GM18868 (cell line): ENCODE data around the gene PREX1.

Experiments
- ATAC-seq: cut with Tn5 transposase; IDR thresholded peaks from one replicate; pipeline ENCODE4 v1.9.1; 2021; ENCODE audit warnings: mild to moderate bottlenecking, moderate library complexity; ENCODE audit not compliant: unreplicated experiment

PREX1 gene

DNA sequence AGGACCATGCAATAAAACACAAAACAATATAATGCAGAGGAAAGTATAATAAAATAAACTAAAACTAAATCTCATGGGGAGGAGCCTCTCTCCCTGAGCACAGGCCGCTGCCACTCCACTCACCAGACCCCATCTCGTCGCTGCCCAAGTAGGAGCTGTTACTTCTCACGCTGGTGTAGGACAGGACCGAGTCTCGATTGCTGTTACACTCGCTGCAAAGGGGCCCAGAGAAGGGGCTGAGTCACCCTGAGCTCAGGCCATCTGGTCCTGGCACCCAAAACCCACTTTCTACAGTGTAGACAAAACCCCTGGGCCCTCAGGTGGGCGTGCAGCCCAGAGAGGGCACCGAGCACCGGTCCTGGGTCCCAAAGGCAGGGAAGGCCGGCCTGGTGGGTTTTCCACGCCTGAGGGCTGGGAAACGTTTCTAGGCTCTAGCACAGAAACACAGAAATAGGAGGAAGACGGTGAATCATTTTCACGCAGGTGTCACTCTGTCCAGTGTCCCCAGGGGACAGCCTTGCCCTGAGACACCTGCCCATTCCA, 183.4 kb downstream of the PREX1 start:
- ATAC-seq = no peak

DNA sequence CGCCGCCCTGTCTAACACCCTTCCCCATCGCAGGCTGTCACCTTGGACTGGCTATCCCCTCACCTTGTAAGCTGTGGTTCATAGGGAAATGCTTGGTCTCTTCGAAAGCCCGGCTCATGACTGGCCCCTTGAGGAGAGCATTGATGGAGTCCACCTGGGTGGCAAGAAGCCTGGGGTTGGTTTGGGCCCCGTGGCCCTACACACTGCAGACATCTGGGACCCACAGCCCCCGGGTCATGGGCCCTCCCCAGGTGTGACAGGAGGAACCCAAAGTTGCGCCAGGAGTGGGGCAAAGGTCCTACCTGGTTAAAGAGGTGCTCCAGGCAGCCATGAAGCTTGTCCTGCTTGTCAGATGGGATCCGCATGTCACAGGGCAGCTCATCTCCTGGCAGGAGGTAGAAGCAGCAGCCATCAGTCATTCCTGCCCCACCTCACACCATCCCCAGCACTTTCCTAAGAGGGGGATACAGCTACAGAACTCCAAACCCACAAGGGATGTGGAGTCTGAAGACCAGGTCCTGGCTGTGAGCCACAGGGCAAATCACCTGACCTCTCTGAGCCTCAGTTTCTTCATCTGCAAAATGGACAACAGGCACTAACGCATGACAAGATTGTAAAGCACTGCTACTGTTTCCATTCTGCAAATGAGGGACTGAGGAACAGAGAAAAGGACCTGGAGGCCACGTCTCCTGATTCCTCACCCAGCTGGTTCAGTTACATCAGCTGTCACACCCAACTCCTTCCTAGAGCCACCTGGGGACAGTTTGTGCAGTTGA, 185.5 kb downstream of the PREX1 start:
- no peak for ATAC-seq

- no peak for ATAC-seq
These were observed 186.9 kb downstream of the PREX1 start for GRCh38 chr20:48640871-48641270.

- ATAC-seq = no peak
These were observed 187.9 kb downstream of the PREX1 start for GRCh38 chr20:48639899-48640298.

GRCh38 chr20:48638546-48638945, 189.3 kb downstream of the PREX1 start:
- no peak for ATAC-seq

DNA sequence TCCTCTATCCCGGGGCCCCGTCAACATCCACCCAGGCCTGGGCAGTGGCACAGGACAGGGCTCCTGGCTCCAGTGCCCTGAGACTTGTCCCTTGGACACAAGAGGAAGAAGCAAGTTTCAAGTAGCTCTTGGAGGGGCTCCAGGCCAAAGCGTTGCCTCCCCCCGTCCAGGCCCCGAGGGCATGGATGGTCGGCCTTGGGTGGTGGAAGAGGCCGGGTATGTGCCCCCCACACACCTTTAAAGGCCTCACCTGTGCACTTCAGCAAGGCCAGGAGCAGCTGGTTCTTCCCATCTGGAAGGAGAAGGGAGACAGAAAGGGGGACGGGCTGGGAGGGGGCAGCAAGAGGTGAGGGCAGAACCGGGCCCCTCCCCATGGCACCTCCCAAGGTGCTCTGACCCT, 190.3 kb downstream of the PREX1 start:
- ATAC-seq = no peak

DNA sequence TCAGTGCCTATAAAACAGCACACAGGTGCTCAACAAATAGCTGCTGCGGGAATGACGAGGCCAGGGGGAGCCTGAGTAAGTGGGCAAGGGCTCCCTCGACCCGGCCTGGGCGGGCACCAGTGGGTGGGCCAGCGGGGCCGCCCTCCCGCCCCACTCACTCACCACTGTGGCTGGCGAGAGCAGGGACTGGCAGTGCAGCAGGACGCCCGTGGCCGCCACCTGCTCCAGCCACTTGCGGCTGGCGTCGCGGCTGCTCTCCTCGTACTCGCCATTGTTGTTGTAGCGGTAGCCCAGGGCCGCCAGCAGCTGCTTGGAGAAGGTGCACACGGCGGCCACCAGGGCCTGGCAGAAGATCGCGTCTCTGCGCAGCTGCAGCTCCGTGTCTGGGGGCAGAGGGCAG, 191.5 kb downstream of the PREX1 start:
- no peak for ATAC-seq

DNA sequence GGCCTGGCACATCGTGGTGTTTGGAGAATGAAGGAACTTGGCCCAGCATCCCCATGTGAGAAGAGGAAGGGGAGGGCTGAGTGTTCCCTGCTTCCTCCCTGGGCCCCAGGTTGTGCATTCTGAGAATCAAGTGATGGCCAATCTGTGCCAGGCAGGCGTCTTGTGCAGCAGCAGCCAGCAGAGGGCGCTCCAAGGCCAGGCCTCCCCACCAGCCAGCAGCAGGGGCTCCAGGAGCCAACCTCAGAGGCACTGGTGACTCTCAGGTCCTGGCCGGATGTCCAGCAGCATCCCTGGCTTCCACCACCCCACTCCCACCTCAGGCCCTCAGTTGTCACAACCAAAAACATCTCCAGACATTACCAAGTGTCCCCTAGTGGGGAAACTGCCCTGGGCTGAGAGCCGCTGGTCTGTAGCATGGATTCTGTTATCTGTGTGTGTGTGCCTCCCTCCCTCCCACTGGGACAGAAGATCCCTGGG, 192.0 kb downstream of the PREX1 start:
- no peak for ATAC-seq

DNA sequence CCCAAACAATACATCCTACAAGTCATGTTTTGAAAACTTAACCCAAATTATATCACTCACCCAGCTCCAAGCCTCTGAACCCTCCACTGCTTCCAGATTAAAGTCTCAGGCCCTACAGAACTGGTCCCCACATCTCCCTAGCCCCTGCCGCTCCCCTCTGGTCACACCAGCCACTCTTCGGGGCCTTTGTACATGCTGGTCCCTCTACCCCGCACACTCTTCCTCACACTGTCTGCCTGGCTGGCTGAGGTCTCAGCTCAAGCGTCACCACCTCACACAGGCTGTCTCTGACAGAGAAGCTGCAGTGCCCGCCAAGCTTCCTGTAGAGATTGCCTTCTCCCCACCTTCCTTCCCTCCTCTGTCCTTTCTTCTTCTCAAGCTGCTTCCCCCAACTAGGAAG, 192.4 kb downstream of the PREX1 start:
- ATAC-seq = no peak

- ATAC-seq = no peak
These were observed 193.2 kb downstream of the PREX1 start for GRCh38 chr20:48634641-48635040.

DNA sequence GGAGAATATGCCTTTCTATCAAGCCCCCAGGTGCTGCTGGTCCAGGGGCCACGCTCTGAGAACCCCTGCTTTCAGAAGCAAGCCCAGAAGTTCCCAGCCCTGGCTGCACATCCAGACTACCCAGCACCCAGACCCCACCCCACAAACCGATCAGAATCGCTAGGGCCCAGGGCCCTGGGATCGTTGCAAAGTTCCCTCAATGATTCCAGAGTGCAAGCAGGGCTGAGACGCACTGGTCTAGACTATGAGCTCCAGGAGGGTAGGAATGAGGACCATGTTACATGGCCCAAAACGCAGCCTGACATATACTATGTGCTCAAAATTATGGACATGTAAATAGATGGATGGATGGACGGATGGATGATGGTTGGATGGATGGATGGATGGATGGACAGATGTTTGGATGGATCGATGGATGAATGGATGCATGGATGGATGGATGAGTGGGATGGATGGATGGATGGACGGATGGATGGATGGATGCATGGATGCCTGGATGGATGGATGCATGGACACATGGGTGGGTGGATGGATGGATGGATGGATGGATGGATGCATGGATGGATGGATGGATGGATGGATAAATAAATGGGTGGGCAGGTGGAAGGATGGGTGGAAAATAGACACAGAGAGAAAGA, 194.1 kb downstream of the PREX1 start:
- ATAC-seq = no peak

DNA sequence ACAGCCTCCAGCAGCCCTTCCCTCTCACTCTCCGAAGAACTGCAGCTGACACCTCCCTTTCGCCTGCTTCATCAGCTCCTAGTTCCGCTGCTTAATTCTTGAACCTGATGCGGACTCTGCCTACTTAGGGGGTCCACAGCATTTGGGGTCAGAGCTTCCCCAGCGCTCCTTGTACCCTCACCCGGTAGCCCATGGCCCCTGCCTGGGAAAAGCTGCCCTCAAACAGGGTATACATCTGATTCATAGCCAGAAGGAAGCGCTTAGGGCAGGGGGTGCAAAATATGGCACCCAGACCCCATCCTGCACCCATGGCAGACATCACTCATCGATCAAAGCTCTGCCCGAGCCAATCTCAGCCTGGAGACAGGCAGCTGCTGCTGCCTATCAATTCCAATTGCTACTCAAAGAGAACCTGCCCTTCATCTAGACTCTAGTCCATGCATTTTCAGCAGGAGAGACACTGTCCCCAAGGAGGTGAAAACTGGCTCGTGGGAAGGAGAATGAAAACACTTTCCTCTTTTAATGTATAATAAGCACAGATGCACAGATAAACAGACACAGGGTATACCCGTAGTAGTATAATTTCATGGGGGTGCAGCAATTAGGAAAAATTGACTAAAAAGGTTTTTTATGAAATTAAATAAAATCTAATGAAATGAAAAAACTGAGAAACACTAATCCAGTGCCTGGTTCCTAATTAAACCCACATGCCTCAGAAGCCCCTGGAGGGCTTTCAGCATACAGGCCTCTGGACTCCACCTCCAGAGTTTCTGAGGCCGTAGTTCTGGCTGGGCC, 194.8 kb downstream of the PREX1 start:
- no peak for ATAC-seq

DNA sequence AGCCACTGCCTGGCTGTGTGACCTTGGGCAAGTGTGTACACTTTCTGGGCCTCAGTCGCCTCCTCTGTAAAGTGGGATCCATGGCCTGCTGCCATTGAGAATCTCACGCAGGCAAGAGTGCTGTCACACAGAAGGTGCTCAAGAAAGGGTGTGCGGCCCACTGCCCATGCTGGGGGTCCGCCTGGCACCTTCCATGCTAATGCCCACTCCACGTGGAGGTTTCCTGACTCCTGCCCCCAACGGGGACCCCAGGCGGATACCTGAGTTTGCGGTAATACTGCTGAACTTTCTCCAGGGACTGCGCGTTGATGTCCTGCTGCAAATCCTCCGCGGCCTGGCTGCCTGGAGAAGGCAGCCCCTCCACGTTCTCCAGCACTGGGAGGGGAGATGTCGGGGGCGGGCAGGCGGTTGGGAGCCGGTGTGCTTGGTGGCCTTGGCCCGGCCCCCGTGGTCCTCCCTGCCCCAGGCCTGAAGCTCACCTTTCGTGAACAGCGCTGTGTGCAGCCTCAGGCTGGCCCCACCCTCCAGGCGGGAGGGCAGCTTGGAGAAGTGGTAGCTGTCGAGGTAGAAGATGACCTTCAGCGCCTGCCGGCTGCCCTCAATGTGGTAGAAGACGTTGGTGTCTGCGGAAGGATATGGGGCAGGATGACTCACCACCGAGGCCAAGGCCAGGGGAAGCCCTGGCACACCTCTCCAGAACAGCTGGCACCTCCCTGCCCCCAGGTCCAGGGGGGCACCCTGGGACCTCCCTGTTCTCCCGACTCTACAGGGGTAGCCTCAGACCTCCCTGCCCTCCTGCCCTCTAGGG, 195.6 kb downstream of the PREX1 start:
- ATAC-seq = no peak

DNA sequence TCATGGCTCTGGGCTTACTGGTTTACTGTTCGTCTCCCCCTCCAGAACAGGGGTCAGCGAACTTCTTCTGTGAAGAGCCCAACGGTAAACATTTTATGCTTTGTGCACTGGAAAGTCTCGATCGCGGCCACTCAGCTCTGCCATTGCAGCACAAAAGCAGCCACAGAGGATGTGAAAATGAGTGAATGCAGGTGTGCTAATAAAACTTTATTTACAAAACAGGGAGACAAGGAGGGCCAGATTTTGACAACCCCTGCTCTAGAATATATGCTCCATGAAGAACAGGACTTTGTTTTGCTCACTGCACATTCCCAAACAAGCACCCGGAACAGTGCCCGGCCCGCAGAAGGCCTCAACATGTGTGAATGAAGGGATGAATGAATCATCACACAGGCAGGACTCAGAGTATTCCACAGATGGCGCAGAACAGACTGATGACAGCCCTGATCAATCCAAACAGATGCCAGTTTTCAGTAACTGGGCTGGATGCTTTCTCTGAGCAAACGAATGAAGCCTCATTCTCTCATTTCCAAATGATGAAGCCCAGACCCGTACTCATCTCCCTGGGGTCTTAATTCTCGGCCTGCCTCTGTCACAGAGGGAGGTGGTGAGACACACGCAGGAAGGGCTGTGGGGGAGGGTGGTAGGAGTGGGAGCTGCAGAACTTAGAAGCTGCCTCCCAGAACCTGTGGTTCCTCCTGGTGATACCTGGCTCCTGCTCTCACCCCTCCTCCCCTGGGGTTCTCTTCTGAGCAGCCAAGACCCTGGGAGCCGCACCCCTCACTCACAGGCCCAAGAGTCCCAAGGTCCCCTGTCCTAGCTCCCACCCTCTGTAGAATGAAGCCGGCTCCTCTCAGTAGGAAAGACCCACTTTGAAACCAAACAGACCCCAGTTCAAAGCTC, 196.4 kb downstream of the PREX1 start:
- no peak for ATAC-seq

DNA sequence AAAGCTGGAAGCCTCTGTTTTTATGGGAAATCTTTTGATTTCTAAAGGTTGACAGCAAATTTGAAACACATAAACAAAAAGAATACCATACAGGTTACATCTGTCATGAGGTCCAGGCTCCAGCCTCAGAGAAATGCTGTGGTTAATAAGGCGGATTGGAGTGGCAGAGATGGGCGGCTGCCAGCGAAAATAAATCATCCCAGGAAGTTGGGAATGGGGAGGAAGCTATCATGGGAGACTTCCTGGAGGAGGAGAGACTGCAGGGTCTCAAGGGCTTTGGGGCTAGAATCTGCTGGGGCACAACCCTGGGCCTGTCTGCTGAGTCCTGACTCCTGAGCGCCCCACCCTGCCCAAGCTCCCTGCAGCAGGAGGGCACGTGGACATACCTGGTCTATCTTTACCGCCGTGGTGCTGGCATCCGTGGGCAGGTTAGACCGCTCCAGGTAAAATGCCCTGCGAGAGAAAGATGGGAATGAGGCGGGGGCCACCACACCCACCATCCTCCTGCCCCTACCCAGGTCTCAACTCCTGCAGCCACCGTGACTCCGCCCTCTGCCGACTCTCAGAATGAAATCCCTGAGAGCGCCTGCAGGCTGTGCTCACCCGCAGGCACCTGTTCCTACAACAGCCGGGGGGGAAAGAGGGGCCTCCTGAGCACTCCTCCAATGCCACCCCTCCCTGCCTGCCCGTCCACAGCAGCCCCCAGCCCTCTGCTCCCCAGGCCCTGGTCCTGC, 197.3 kb downstream of the PREX1 start:
- no peak for ATAC-seq

DNA sequence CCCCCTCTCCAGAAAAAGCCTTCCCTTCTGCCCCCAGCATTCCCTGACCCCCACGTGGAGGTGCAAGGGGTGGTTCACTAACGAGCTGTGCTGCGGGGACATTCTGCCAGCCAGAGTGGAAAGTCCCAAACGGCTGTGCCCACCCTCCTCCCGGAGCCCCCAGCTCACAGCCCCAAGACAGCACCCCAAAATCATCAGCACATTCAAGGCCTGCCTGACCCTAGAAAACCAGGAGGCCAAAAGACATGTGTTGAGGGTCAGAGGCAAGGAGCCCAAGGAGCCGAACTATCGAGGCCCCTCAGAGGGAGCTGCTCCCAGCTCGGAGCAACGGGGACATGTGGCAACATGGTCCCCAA, 197.9 kb downstream of the PREX1 start:
- no peak for ATAC-seq

DNA sequence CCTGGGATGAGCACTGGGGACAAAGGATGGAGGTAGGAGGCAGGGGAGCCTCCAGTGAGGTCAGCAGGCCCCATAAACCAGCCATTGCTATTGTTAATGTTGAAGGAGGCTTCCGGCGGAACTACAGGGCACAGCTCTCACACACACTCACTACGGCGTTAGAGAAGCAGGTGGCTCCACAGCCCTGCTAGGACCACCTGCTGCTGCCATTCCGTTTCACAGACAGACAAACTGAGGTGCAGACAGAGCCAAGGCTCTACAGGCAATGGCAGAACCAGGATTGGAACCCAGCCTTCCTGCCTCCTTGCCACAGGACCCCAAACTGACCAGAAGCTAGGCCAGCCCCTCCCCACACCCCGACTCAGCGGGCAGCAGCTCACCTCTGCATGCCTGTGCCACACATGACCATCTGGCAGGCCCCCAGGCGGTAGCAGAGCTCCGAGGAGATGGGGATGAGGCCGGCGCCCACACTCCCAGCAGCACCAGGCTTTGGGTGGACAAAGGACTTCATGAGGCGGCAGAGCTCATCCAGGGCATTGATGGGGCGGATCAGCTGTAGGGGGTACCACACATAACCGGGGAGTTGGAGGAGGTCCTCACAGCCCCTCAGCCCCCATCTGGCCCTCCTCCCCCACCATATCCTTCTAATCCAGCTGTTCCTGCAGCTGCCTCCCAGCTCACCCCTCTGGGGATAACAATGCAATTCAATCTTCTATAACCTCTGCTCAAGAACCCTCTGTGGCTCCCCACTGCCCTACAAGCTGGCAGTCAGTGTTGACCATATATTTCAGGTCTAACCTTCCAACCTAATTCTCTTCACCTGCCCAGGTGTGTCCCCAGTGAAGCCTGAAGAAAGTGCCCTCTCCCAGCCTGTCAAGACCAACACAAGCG, 198.5 kb downstream of the PREX1 start:
- no peak for ATAC-seq

GRCh38 chr20:48627737-48628128, 200.1 kb downstream of the PREX1 start:
- no peak for ATAC-seq
